Stimulated activated CD4-positive, alpha-beta T cell treated with anti-CD3 and anti-CD28 coated beads, Interleukin-12 subunit alpha, Interleukin-12 subunit beta, amount 100 ng/mL, for 24 hours (primary cell): ENCODE data around the gene JAGN1.
"Not testable (repeated sequence)": the region's sequence is repeated elsewhere in the genome, so short reads cannot be mapped to it uniquely, and the experiment has no call there.

Experiments
- DNase-seq, 2 experiments: peaks; one replicate each; pipeline ENCODE4 v3.0.0-alpha.2; 2020; ENCODE audit warnings: low read depth in 2 of 2

The JAGN1 gene

DNA sequence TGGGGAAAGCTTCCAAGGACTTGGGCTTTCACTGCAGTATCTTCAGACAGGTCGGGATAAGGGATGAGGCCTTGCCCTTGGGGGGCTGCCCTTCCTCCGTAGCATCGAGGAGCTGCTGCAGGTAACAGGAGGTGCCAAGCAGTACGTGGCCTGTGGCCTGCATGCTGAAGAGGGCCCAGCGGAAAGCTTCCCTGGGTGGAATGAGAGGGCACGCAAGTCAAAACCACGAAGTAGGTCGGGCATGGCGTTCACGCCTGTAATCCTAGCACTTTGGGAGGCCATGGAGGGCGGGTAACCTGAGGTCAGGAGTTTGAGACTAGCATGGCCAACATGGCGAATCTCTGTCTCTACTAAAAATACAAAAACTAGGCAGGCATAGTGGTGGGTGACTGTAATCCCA, 23.3 kb upstream of the JAGN1 start:
- DNase-seq, result no peak

DNA sequence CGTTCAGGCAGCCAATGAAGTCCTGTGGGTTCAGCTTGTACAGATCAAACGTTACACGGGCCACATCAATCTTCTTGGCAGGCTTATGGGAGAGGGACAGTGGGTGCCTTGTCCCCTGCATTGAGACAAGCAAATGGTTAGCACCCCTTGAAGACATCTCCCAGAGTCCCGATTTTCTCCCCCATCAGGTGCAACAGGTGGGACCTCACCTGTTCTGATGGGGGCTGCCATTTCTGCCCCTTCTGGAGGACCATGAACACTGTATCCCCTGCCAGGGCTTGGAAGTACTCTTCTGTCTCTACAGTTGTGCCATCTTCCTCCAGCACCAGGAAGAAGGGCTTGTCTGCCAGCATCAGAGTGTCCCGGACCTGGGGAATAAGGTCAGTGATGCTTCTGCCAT, 20.5 kb upstream of the JAGN1 start:
- DNase-seq, result no peak

DNA sequence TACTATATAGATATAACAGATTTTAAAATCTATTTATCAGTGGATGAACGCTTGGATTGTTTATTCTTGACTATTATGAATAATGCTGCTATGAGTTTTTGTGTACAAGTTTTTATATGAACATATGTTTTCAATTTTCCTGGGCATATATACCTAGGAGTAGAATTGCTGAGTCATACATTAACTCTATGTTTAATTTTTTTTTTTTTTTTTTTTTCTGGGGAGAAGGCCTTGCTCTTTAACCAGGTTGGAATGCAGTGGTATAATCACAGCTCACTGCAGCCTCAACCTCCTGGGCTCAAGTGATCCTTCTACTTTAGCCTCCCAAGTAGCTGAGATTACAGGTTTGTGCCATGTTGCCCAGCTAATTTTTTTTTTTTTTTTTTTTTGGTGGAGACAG, 19.4 kb upstream of the JAGN1 start:
- no peak for DNase-seq

DNA sequence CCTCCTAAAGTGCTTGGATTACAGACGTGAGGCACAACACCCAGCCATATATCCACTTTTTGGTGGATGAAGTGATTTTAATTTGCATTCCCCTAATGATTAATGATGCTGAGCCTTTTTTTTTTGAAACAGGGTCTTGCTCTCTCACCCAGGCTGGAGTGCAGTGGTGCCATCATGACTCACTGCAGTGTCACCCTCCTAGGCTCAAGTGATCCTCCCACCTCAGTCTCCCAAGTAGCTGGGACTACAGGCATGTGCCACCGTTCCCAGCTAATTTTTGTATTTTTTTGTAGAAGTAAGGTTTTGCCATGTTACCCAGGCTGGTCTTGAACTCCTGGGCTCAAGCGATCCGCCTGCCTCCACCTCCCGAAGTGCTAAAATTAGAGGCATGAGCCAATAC, 18.3 kb upstream of the JAGN1 start:
- DNase-seq, result not testable (repeated sequence)

DNA sequence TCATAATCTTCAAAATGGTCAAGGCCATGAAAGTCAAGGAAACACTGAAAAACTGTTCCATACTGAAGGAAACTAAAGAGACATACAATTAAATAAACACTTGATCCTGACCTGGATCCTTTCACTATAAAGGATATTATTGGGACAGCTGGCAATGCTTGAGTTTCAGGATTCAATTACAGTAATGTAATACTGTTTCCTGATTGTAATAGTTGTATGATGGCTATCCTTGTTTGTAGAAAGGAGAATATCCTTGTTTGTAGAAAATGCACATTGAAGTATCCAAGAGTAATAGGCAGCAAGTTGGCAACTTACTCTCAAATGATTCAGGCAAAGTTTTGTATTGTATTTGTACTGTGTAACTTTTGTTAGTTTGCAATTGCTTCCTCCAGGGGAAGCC, 15.0 kb upstream of the JAGN1 start:
- DNase-seq, result no peak

DNA sequence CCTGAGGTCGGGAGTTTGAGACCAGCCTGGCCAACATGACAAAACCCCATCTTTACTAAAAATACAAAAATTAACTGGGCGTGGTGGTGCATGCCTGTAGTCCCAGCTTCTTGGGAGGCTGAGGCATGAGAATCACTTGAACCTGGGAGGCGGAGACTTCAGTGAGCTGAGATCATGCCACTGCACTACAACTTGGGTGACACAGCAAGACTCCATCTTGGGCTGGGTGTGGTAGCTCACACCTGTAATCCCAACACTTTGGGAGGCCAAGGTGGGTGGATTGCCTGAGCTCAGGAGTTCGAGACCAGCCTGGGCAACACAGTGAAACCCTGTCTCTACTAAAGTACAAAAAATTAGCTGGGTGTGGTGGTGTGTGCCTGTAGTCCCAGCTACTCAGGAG, 14.2 kb upstream of the JAGN1 start:
- DNase-seq, result not testable (repeated sequence)

DNA sequence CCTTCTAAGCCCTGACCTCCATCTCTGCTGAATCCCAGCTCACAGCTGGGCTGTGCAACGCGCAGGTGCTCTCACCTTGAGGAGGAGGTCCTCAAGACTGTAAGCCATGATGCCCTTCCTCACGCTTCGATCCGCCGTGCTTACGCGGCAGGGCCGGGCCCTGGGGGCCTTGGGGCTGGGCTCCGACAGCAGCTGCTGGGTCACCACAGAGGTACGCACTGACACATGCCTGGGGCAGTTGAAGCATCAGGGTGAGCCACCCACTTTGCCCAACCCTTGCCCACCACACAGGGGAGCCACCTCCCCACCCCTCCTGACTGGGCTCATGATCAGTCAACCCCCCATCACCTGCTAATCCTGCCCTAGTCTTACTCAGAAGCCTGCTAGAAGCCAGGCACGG, 13.4 kb upstream of the JAGN1 start:
- no peak for DNase-seq

DNA sequence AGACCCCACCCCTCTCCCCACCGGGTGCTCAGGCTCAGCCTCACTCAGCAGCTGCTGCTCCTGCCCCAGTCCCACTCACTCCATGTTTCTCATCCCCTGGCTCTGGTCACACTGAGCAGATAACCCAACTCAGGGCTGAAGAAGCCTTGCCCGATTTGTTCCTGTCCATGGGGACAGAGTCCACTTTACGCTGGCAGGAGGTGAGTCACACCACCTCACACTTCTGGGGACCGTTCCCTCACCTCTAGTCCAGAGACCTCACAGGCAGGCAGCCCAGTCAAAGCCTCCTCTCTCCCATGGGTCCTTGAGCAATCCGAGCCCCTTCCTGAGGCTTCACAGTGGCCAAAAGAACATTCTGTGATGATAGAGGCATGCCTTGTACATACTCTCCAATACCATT, 11.7 kb upstream of the JAGN1 start:
- no peak for DNase-seq

DNA sequence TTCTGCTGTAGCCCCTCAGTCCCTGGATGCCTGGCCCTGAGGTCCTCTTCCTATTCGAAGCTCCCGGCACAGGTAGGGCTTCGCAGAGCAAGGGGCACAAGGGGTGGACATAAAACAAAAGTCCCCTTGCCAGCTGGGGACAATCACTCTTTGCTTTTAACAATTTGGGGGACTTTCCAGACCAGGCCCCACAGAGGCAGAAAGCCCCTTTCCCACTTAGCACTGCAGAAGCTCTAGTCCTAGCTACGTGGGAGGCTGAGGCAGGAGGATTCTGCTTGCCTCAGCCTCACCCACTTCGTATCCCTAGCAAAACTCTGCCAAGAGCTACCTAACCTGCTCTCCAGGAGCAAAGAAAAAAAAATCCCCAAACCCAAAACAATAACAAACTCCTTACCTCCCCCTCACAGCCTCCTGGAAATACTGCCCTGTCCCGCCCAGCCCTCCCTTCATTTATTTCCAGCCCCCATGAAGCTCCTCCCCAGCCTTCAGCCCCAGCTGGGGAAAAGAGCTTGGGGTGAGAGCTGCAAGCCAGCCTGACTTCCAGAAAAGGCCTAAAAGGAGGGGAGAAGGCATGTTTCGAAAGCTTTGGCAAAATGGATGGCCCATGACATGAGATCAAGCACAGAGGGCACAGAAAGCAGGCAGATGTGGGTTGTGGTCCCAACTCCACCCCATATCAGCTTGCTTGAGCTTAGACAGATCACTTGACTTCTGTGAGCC, 10.4 kb upstream of the JAGN1 start, which contains the start of gene CIDEC:
Gene CIDEC (minus strand): TSS at position 424 of the 720 bp plus-strand sequence. CDS start 1,767 bp downstream, outside the sequence.
- no peak for DNase-seq

DNA sequence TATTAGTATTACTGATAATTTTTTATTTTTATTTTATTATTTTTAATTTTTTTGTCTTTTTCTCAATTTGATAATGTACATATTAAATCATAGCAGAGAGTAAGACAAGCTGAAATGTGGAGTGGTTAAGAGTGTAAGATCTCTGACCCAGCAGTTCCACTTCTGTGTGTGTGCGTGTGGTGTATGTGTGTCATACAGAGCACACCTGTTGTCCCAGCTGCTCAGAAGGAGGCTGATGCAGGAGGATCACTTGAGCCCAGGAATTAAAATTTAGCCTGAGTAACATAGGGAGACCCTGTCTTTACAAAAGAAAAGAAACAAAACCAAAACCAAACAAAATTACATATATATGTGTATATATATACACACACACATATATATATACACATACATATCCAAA, 9.0 kb upstream of the JAGN1 start:
- DNase-seq, result no peak

DNA sequence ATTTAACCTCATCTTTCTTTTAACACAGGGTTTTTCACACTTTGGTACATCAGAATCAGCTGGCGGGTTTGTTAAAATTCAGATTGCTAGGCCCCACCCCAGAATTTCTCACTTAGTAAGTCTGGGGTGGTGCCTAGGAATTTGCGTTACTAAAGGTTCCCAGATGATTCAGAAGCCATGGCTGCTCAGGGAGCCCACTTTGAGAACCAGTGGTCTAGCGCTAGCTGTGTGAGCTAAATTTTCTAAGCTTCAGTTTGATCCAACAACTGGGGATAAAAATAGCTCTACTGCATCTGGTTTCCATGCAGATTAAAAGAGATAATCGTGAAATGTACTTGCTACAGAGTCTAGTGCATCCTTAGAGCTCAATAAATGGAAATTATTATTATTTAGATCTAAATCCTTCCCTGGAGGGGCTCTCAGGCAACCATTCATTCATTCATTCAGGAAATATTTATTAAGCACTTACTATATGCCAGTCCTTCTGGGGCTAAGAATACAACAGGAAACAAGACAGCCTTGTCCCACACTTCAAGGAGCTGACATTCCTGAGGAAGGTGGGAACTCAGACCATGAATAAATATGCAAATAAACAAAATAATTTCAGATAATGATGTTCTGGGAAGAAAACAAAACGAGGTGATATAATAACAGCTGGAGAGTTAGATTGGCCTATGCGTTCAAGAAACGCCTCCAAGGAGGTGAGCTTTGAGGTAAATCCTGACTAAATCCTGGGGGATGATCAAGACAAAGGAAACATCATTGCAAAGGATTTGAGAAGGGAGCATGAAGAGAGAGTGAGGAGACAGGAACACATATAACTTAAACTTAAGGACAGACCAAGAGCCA, 6.5 kb upstream of the JAGN1 start:
- no peak for DNase-seq

DNA sequence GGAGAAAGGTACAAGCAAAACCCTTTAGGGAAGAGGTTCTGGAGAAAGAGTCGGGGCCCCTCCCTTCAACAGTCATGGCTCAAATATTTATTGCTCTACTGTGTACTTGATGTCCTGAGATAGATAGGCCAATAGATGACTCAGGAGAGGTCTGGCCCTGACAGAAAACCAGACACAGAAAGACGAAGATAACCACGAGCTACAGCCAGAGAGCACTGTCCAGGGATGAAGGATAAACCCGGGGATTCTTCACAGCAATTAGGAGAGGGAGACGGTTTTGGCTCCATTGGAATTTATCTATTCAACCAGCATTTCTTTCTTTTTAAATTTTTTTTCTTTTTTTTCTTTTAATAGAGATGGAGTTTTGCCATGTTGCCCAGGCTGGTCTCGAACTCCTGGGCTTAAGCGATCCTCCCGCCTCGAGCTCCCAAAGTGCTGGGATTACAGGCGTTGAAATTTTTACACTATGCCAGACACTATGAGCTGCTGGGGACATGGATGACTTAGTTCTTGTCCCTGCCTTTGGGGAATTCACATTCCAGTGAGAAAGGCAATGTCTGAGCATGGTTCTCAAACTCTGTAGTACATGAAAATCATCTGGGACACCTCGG, 5.8 kb upstream of the JAGN1 start:
- DNase-seq, result no peak

DNA sequence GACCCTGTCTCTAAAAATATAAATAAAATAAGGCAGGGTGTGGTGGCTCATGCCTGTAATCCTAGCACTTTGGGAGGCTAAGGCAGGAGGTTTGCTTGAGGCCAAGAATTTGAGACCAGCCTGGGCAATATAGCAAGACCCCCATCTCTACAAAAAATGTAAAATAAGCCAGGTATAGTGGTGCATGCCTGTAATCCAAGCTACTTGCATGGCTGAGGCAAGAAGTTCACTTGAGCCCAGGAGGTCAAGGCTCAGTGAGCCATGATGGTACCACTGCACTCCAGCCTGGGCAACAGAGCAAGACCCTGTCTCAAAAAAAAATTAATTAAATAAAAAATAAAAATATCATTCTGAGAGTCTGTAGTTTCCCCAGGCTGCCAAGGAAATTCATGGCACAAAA, 4.1 kb upstream of the JAGN1 start:
- no peak for DNase-seq

DNA sequence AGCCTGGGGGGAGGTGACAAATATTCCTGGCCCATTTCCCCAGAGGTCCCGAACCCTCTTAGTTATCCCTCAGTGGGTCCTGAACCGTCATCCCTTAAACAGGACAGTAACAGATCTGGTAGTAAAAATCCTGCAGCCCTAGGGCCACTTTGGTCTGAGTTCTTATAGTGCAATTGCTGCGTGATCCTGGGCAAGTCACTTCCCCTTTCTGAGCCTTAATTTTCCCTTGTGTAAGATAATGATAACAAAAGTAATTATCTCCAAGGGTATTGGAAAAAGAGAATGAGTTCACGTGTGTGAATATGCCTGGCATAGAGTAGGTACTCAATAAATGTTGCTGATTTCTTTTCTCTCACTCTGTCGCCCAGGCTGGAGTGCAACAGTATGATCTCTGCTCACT, 2.9 kb upstream of the JAGN1 start:
- DNase-seq, result no peak

DNA sequence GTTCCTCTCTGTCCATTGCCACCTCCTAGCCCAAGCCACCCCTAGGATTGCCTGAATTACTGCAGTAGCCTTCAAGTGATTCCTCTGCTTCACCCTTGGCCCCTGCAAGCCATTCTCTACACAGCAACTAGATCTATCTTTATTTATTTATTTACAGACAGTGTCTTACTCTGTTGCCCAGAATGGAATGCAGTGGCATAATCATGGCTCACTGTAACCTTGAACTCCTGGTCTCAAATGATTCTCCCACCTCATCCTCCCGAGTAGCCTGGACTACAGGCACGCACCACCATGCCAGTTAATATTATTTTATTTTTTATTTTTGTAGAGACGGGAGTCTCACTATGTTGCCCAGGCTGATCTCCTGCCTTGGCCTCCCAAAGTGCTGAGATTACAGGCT, 1.9 kb upstream of the JAGN1 start:
- no peak for DNase-seq

DNA sequence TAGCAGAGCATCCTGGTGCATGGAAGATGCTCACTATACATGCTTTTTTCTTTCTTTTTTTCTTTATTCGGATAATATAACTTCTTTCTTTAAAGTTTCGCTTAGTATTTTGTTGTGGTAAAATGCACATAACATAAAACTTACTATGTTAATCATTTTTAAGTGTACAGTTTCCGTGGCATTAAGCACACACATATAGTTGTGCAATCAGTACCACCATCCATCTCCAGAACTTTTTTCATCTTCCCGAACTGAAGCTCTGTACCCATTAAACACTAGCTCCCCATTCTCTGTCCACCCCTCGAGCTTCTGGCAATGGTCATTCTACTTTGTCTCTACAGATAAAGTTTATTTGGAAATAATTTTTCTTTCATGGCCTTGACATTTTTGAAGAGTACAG, 1.0 kb upstream of the JAGN1 start:
- no peak for DNase-seq

DNA sequence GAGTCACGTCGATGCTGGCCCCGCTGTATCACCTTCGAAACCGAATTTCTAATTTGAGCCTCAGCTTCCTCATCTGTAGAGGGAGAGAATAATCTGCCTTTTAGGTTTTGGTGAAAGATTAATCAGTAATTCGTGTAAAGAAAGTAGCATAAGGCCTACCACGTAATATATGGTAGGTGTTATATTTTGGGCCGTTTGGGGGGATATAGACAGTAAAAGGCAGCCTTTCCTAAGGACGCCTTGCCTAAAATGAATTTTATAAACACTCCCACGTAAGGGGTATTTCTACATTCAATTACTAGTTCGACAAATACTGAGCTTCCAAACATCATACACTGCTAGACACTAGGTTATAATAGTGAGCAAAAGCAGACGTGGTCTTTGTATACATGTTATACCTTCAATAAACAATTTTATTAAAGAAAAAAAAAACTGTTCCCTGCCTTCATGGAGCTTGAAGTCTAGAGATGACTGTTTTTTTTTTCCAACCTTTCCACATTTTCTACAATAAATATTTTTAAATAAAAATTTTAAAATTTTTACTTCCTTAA, 737 bp downstream of the JAGN1 start:
- no peak for DNase-seq

DNA sequence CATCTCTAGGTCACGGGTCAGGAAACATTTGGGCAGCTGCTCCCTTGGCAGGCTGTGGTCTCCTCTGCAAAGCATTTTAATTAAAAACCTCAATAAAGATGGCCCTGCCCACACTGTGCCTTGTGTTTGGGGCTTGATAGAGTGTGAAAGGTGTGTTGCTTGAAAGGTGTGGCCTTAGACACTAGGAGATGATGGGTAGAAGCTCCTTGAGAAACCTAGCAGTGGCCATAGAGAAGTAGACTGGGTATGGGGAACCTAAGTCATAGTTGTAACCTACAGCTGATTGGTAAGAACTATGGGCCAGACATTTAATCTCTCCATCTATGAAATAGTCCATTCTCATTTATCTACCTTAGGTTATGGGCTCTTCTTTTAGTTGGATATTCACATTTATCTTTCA, 3.3 kb downstream of the JAGN1 start:
- DNase-seq, result no peak

DNA sequence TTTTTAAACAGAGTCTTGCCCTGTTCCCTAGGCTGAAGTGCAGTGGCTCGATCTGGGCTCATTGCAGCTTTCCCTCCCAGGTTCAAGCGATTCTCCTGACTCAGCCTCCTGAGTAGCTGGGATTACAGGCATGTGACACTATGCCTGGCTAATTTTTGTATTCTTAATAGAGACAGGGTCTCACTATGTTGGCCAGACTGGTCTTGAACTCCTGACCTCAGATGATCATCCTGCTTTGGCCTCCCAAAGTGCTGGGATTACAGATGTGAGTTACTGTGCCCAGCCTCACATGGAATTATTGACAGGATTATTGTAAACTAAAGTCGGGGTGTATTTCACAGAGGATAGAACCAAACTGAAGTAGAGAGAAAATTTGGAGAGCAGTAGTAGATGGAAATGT, 5.3 kb downstream of the JAGN1 start:
- not testable (repeated sequence) for DNase-seq

DNA sequence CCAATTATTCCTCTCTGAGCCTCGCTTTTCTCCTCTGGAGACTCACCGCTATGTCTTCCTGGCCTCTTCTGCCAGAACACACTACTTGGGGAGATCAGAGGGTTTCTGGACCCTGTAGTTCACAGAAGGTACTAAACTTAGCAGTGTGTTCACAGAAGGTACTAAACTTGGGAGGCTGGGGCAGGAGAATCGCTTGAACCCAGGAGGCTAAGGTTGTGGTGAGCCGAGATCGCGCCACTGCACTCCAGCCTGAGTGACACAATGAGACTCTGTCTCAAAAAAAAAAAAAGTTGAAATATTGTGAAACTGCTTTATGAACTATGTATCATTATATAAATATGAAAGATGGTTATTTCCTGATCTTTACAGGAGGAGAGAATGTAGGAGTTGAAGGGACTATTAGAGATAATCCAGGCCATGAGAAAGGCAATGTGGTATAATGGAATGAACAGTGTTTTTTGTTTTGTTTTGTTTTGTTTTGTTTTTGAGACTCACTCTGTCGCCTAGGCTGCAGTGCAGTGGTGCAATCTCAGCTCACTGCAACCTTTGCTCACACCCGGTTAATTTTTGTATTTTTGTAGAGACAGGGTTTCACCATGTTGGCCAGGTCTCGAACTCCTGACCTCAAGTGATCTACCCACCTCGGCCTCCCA, 6.5 kb downstream of the JAGN1 start:
- DNase-seq, result not testable (repeated sequence)

DNA sequence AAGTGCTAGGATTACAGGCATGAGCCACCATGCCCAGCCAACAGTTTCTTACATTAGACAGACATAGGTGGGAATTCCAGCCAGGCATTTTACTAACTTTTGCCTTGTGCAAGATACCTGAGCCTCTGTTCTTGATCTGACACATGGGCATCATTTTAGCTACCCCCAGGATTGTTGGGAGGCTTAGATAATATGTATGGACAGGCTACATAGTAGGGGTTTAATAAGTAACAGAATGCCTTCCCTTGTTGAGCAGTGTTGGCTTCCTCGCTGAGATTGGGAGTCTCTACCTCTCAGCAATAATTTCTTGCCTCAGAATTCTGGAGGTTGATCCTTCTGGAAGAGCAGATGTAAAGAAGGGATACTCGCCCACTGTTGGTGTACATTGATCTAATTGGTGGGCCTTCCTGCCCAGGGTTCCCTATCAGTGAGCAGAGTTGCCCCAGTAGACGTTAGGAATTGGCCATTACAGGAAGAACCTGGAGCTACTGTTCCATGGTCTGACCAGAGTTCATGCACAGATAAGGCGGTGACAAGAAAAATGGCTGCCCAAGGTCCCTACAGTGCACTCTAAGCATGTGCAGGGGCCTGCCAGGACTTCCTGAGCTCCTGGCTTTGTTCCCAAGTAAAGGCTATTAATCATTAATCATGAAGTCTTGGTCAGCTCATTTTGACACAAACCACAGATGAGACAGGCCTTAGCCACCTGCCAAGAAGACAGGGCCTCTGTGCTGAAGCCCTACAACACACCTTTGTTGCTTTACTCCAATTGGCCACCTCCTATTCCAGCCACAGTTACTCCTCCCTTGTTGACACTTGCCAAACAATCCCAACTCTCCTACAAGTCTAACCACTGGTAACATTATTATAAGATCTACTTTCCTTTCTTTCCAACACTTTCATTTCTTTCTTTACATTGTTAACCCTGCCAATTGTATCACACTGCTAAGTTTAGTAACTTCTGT, 7.3 kb downstream of the JAGN1 start:
- DNase-seq, result no peak
